NCI-H748 treated with DMSO at 0.1 percent for 48 hours (cell line): ENCODE measurements around the gene PCDHGA8.

Source experiments
- DNase-seq: peaks from one replicate; lab custom pipeline; 2025; lab: John Stamatoyannopoulos, UW

The PCDHGA8 gene

GRCh38 chr5:141434006-141434405 is 41.6 kb downstream of the PCDHGA8 start:
- no peak for DNase-seq

- DNase-seq = no peak
These were observed 44.8 kb downstream of the PCDHGA8 start for GRCh38 chr5:141437221-141437620.

- DNase-seq = no peak
These were observed 47.1 kb downstream of the PCDHGA8 start for GRCh38 chr5:141439411-141440141.

GRCh38 chr5:141440341-141440740 is 47.9 kb downstream of the PCDHGA8 start:
- no peak for DNase-seq

- no peak for DNase-seq
These were observed 49.2 kb downstream of the PCDHGA8 start for GRCh38 chr5:141441571-141442170.
